HEK293 (cell line): ENCODE data around the gene CCL19.

Experiments used
- CTCF ChIP-seq: fragments of 450-650 bp; formaldehyde crosslinking; IDR thresholded peaks from 2 replicates; pipeline ENCODE4 v1.5.1; 2016; ENCODE audit warnings: missing biosample characterization, missing genetic modification characterization
- PRDM1 ChIP-seq: fragments of 450-650 bp; formaldehyde crosslinking; IDR thresholded peaks from 2 replicates; pipeline ENCODE4; 2016; ENCODE audit warnings: missing biosample characterization, missing genetic modification characterization
- ZBTB7A ChIP-seq: fragments of 450-650 bp; formaldehyde crosslinking; IDR thresholded peaks from 2 replicates; pipeline ENCODE4 v1.5.1; 2016; ENCODE audit warnings: low read depth, missing biosample characterization, missing genetic modification characterization
- ZNF132 ChIP-seq: fragments of 450-650 bp; formaldehyde crosslinking; IDR thresholded peaks from 2 replicates; pipeline ENCODE4 v1.5.1; 2017; ENCODE audit warnings: missing biosample characterization, missing genetic modification characterization, borderline replicate concordance
- ZNF560 ChIP-seq: fragments of 450-650 bp; formaldehyde crosslinking; IDR thresholded peaks from 2 replicates; pipeline ENCODE4 v1.5.1; 2017; ENCODE audit warnings: missing biosample characterization, missing genetic modification characterization, borderline replicate concordance
- ZSCAN4 ChIP-seq: fragments of 450-650 bp; formaldehyde crosslinking; IDR thresholded peaks from 2 replicates; pipeline ENCODE4 v1.5.1; 2017; ENCODE audit warnings: missing biosample characterization, missing genetic modification characterization

- TF ChIP-seq ZSCAN4 (tag by site-specific recombination) (no peak), PRDM1 (peak; percentile 58; the same call in 1 of the 2 replicates), ZBTB7A (tag by site-specific recombination) (no peak), ZNF132 (tag by site-specific recombination) (no peak), CTCF (tag by site-specific recombination) (peak; percentile 59), ZNF560 (no peak)
Measured at GRCh38 chr9:34701769-34702736, 11.0 kb upstream of the CCL19 start.
